MCF 10A (cell line): ENCODE measurements around the gene SPIRE1. TPM values are rescaled to one million over a fixed set of nuclear protein-coding genes. Genes with fewer than 3 reads are reported as not detected.

Source experiments
- BruUV-seq: library from RNA; stranded (reverse); fragments of 400-500 nt; replicated peaks from 2 replicates; lab custom pipeline; 2021; lab: Mats Ljungman, UMichigan
- CTCF ChIA-PET: fragments of 300-600 bp; sonication (Branson Sonifier 250); formaldehyde crosslinking; extraction: SDS; loops from one replicate; lab custom pipeline; 2021; ENCODE audit warnings: antibody characterized with exemption, inconsistent platforms; lab: Yijun Ruan, JAX
- POLR2A ChIA-PET: fragments of 300-600, 350-650 bp; sonication (Branson Sonifier 250); formaldehyde crosslinking; extraction: SDS; loops from one replicate; lab custom pipeline; 2020; ENCODE audit warnings: antibody characterized with exemption, inconsistent platforms; lab: Yijun Ruan, JAX
- DNase-seq: peaks from one replicate; pipeline ENCODE4 v3.0.0-alpha.2; 2018; ENCODE audit not compliant: unreplicated experiment
- H3K27ac Mint-ChIP-seq: one replicate; pipeline ENCODE4 v1.8.0; 2022; ENCODE audit warnings: mild to moderate bottlenecking, low read depth, mixed read lengths; ENCODE audit not compliant: unreplicated experiment
- H3K27me3 Mint-ChIP-seq: one replicate; pipeline ENCODE4 v1.8.0; 2022; ENCODE audit warnings: mixed read lengths; ENCODE audit not compliant: insufficient read depth, unreplicated experiment
- H3K36me3 Mint-ChIP-seq: one replicate; pipeline ENCODE4 v1.8.0; 2022; ENCODE audit warnings: mild to moderate bottlenecking, moderate library complexity, mixed read lengths; ENCODE audit not compliant: insufficient read depth, unreplicated experiment
- H3K4me1 Mint-ChIP-seq: one replicate; pipeline ENCODE4 v1.8.0; 2022; ENCODE audit warnings: mixed read lengths; ENCODE audit not compliant: insufficient read depth, unreplicated experiment
- H3K4me3 Mint-ChIP-seq: one replicate; pipeline ENCODE4 v1.8.0; 2022; ENCODE audit warnings: mild to moderate bottlenecking, moderate library complexity, mixed read lengths; ENCODE audit not compliant: unreplicated experiment
- H3K9me3 Mint-ChIP-seq: one replicate; pipeline ENCODE4 v1.8.0; 2022; ENCODE audit warnings: mixed read lengths; ENCODE audit not compliant: unreplicated experiment
- intact Hi-C: fragments of 100-400 bp; cut with micrococcal nuclease; formaldehyde crosslinking; loops from 2 replicates; pipeline ENCODE4 v1.14.1; 2022
- total RNA-seq: library from RNA; stranded (reverse); gene quantifications from 2 replicates; pipeline ENCODE4 v1.2.3, GENCODE V29; 2022
- TF ChIP-seq, protein P1 (sequence below): fragments of 200-600 bp; IDR thresholded peaks from one replicate; pipeline ENCODE4 v1.8.0; 2022; ENCODE audit warnings: antibody characterized with exemption, mild to moderate bottlenecking; ENCODE audit not compliant: unreplicated experiment

Gene SPIRE1
- total RNA-seq, 1 experiment from 2014 or later, result 78.2 TPM

DNA sequence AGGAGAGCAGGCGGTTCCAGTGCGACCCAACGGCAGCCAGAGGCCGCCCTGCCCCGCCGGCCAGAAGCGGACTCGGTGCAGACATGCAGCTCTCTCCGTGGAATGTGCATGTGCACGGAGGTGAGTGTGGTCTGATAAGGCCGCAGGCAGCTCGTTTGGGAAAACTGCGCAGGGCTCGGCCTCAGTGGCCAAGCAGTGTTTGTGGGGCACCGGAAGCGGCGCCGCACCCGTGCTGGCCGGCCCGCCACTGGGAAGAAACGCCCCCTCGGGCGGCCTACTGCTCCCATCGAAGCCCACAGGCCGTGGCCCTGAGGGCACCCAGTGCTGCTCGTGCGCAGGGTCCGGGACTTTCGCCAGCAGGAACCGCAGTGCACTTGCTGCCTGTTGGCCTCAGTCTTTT lies 225.0 kb downstream of the SPIRE1 start:
- H3K4me3 Mint-ChIP-seq, result no peak overlapping the region
- H3K9me3 Mint-ChIP-seq, result no peaks in the 10 kb centered on the region
- H3K4me1 Mint-ChIP-seq, result no peaks in the 10 kb centered on the region
- peaks cover 20% of the 10 kb centered on the region for H3K36me3 Mint-ChIP-seq
- CTCF ChIA-PET, result interaction anchor here (1.6 kb wide), 1 partner anchor 41 kb away, joined by 4 read pairs; no protein-coding TSS in a partner anchor
- no peak overlapping the region for H3K27ac Mint-ChIP-seq
- no peak for DNase-seq
- no TSS peak for BruUV-seq
- no peaks in the 10 kb centered on the region for H3K27me3 Mint-ChIP-seq
- TF ChIP-seq, protein P1, sequence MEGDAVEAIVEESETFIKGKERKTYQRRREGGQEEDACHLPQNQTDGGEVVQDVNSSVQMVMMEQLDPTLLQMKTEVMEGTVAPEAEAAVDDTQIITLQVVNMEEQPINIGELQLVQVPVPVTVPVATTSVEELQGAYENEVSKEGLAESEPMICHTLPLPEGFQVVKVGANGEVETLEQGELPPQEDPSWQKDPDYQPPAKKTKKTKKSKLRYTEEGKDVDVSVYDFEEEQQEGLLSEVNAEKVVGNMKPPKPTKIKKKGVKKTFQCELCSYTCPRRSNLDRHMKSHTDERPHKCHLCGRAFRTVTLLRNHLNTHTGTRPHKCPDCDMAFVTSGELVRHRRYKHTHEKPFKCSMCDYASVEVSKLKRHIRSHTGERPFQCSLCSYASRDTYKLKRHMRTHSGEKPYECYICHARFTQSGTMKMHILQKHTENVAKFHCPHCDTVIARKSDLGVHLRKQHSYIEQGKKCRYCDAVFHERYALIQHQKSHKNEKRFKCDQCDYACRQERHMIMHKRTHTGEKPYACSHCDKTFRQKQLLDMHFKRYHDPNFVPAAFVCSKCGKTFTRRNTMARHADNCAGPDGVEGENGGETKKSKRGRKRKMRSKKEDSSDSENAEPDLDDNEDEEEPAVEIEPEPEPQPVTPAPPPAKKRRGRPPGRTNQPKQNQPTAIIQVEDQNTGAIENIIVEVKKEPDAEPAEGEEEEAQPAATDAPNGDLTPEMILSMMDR, result no peak
- POLR2A ChIA-PET, result interaction anchor here (0.7 kb wide), 1 partner anchor 96 kb away, joined by 4 read pairs; no protein-coding TSS in a partner anchor
- intact Hi-C loops, result no loop called here

DNA sequence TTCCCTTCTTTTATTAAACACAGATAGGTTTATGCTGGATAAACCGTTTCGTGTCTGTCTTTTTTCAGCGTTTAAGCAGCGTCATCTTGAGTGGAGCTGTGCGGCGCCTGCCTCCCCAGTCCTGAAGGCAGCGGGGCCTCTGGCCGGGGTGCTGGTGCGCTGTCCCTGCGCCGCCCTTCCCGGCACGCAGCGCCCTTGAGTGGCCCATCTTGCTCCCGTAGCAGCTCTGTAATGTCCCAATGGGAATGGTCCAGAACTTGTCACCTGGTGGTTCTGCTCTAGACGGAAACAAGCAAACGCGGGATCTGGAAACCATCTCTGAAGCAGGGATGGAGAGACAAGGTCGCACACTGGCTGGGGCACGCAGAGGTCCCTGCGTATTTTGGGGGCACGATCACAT lies 225.7 kb downstream of the SPIRE1 start:
- Mint-ChIP-seq H3K36me3 (peaks cover 20% of the 10 kb centered on the region), H3K4me1 (no peaks in the 10 kb centered on the region), H3K27ac (no peak overlapping the region), H3K4me3 (no peak overlapping the region), H3K9me3 (no peaks in the 10 kb centered on the region), H3K27me3 (no peaks in the 10 kb centered on the region)
- POLR2A ChIA-PET, result no interaction called here
- BruUV-seq, result no TSS peak
- DNase-seq, result no peak
- intact Hi-C loops, result no loop called here
- CTCF ChIA-PET, result interaction anchor here (1.6 kb wide), 1 partner anchor 40 kb away, joined by 4 read pairs; no protein-coding TSS in a partner anchor
- TF ChIP-seq, protein P1, result no peak

DNA sequence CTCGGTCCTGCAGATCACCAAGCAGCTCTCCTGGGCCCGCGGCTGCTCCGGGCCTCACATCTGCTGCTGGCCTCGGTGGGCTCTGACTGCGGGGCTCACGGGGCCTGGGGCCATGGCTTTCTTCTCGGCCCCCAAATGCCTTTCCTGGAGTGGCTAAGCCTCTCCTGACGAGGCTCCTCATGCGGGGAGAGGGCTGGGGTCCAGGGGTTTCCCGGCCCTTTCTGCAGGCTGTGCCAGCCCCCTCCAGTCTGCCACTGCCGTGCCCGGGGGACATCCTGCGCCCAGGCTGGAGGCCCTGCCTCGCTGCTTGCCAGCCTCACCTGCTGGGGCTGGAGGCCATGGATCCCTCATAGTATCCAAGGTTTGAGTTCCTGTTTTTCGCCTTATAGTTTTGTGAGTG lies 226.3 kb downstream of the SPIRE1 start:
- Mint-ChIP-seq H3K4me3 (no peak overlapping the region), H3K27me3 (no peaks in the 10 kb centered on the region), H3K27ac (no peak overlapping the region), H3K36me3 (peaks cover 20% of the 10 kb centered on the region), H3K9me3 (no peaks in the 10 kb centered on the region), H3K4me1 (peaks cover 4% of the 10 kb centered on the region)
- ChIA-PET CTCF (no interaction called here), POLR2A (no interaction called here)
- no TSS peak for BruUV-seq
- no peak for DNase-seq
- TF ChIP-seq, protein P1, result no peak
- intact Hi-C loops, result no loop called here

DNA sequence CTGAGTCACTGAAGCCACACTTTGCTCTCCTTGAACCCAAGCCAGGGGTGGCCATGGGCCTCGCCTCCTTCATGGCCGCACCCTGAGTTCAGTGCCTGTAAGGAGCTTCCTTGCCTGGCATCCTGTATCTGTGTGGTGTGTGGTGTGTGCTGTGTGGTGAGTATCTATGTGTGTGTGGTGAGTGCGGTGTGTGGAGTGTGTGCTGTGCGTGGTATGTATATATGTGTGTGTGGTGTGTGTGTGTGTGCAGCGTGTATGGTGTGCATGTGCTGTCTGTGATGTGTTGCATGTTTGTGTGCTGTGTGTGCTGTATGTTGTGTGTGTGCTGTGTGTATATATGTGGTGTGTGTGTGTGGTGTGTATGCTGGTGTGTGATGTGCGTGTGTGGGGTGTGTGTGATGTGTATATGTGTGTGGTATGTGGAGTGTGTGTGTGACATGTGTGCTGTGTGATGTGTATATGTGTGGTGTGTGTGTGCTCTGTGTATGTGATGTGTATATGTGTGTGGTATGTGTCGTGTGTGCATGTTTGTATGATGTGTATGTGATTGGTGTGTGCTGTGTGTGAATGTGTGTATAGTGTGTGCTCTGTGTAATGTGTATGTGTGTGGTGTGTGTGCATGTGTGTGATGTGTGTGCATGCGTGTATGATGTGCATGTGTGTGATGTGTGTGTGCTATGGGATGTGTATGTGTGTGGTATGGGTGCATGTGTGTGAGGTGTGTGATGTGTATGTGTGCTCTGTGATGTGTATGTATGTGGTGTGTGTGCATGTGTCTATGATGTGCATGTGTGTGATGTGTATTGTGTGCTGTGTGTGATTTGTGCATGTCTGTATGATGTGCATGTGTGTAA lies 227.5 kb downstream of the SPIRE1 start:
- DNase-seq, result no peak
- POLR2A ChIA-PET, result interaction anchor here (1.1 kb wide), 1 partner anchor 11 kb away, joined by 3 read pairs; no protein-coding TSS in a partner anchor
- no TSS peak for BruUV-seq
- TF ChIP-seq, protein P1, result no peak
- H3K4me3 Mint-ChIP-seq, result no peak overlapping the region
- H3K27ac Mint-ChIP-seq, result no peak overlapping the region
- intact Hi-C loops, result no loop called here
- no peaks in the 10 kb centered on the region for H3K27me3 Mint-ChIP-seq
- peaks cover 5% of the 10 kb centered on the region for H3K4me1 Mint-ChIP-seq
- peaks cover 20% of the 10 kb centered on the region for H3K36me3 Mint-ChIP-seq
- CTCF ChIA-PET, result interaction anchor here (0.6 kb wide), 1 partner anchor 39 kb away, joined by 4 read pairs; no protein-coding TSS in a partner anchor
- H3K9me3 Mint-ChIP-seq, result no peaks in the 10 kb centered on the region
